ENCODE measurements around the gene PGAM2.
A peak's percentile ranks its signal among the peaks of the same experiment; 100 is the strongest.

Gene PGAM2

DNA sequence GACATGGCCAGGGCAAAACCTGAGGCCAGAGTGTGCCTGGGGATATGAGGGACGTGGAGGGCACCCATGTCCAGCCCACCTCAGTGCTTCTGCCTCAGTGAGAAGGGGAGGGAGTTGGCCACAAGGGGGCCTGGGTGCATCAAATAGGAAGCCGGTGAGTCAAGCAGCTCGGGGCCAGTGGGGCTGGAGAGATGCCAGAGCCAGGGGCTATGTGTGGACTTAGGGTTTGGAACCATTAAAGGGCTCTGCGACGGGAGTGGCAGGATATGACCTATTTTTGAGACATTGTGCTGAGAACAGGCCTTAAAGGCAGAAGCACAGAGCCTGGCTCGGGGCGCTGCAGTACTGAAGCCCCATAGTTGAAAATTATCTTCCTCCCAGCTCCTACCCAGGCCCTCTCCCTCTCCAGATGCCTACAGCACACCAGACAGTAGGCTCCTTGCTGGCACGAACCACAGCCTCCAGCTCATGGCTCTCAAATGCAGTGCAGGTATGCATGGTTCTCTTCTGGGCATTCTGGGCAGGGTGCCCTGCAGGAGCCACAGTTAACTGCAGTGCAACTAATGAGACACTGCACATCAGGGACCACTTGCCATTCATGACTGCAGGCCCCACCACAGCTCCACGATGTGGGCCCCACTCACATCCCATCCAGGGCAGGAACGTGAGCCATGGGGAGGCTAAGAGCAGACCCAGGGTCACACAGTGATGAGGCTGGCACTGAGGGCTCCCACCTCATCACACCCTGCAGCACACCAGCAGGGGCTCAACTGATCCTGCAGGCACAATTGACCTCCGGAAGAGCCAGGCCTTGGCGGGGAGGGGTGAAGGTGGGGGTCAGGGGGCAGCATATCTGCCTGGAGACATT is 7.2 kb upstream of the PGAM2 start:
- FAIRE-seq = no peak
- DNase-seq (ENCODE audit: extremely low spot score, insufficient read length, low read depth) = no peak

DNA sequence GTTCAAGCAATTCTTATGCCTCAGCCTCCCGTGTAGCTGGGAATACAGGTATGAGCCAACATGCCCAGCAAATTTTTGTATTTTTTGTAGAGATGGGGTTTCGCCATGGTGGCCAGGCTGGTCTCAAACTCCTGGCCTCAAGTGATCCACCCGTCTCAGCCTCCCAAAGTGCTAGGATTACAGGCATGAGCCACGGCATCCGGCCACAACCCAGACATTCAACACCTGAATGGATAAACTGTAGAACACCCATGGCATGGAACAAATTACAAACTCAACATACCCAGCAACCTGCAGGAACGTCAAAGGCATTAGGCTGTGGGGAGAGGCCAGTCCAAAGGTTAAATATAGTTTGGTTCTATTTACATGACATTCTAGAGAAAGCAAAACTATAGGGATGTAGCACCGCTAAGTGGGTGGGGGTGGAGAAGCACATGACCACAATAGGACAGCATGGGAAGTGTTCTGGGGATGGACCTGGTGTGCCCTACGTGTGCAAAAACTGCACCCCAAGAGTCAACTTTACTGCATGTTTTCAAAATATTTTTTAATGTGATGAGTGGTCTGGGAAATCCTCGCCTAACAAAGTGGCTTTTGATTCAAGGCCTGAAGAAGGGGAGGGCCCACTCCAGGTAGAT is 6.5 kb upstream of the PGAM2 start:
- no peak for FAIRE-seq
- DNase-seq (ENCODE audit: extremely low spot score, insufficient read length, low read depth) = no peak

DNA sequence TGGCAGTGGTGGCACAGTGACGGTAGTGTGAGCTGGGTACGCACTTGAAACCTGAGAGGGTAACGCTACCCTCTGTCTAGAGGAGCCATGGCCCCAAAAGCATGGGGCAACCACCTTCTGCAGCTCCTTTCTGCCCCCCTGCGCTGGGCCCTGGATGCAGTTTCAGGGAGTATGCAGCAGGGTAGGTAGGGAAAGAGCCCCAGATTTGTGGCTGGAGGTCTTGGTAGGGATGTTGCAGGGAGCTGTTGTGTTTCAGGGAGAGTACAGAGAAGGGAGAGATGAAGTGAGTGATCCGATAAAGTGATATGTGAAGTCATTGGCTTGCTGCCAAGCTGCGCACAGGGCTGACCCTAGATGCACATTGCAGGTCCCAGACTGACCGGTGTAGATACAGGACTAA is 2.7 kb upstream of the PGAM2 start:
- DNase-seq (ENCODE audit: extremely low spot score, insufficient read length, low read depth) (no peak), FAIRE-seq (no peak)

DNA sequence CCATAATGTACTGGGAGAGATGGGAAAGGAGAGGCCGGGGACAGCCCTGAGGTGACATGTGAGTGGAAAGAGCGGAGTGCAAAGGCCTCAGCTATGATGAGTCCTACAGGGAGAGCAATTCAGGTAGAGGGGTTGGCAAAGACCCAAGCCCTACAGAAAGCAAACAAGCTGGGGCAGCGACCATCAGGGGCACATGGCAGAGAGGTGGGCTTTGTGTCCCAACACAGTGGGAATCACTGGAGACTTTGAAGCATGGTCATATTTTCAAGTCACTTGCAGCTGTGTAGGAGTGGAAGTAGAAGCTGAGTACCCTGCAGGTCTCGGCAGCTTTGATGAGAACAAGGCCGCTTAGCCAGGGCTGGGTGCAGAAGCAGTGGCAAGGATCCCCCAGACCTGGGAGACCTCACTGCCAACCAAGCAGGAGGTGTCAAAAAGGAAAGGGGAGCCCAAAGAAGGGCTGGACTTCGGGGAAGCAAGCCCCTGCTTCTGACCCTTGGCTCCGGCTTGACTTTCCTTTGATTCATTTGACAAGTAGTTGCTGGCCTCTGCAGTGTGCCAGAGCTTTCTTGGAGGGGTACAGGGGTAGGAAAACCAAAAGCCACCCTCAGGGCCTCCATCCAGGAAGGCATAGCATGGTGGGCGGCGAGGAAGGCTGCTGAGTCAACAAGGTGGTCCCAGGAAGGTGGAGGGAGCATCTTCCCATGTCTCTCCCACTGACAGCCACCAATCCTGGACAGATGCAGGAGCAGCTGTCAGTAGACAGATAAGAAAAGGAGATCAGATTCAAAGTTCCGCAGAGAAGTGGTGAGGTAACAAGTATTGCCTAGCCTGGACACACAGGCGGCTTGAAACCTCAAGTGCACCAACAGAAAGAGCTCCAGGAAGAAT is 1.9 kb upstream of the PGAM2 start:
- FAIRE-seq = no peak

DNA sequence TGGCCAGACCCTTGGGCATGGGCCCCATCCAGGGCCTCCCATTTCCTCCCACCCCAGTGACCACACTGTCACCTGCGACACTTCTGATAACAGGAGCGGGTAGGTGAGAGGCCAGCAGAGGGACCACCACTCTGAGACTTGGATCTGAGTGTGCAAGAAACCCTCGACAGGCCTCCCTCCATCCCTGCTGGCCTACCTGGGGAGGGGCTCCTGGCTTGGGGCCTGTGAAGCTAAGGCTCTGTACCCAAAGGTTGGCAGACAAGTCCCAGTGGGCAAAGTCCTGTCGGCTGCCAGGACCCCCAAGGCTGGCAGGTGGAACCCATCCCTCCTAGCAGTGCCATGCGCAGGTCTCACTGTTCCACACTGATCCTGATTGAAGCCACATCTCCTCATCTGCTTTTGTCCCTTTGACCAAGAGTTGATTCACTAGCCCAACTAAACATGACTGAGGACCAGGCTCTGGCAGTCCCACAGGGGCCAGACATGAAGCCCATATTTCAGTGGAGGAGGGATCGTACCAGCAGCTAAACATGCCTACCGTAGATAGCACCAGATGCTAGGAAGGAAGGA is 1.2 kb upstream of the PGAM2 start:
- no peak for FAIRE-seq
- no peak for DNase-seq (ENCODE audit: extremely low spot score, insufficient read length, low read depth)

More for the DNA sequence above, 1.9 kb upstream of the PGAM2 start:
- no peak for DNase-seq (ENCODE audit: extremely low spot score, insufficient read length, low read depth)

DNA sequence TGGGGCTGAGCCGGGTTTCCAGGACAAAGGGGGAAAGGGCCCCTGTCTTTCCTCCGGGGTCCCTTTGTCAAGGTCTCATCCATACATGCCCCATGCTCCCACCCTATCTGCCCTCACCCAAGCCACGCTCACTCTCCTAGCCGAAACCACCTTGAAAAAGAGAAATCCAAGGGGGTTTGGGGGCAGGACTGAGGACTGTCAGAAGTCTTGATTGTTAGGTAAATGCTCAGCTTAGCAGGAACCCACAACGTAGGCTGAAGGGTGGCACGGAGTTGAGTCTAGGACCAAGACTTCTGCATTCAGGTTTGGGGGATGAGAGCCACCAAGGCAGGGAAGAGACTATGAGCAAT is 719 bp upstream of the PGAM2 start:
- no peak for FAIRE-seq
- DNase-seq (ENCODE audit: extremely low spot score, insufficient read length, low read depth) = no peak

DNA sequence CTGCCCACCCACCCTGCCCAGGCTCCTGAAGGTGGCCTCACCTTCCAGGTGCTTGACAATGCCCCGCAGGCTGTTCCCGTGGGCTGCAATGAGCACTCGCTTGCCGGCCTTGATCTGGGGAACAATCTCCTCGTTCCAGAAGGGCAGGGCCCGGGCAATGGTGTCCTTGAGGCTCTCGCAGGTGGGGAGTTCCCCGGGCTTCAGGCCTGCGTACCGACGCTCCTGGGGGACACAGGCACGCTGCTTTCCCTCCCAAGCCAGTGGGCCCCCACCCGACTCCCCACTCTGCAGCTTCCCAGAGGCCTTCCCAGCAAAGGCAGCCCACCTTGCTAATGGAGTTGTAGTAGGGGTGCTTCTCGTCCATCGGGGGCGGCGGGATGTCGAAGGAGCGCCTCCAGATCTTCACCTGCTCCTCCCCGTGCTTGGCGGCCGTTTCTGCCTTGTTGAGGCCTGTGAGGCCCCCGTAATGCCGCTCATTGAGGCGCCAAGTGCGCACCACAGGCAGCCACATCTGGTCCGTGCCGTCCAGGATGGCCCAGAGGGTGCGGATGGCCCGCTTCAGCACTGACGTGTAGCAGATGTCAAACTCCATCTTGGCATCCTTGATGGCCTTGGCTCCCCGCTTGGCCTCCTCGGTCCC is 456 bp downstream of the PGAM2 start:
- FAIRE-seq (no peak), DNase-seq (ENCODE audit: extremely low spot score, insufficient read length, low read depth) (no peak)

DNA sequence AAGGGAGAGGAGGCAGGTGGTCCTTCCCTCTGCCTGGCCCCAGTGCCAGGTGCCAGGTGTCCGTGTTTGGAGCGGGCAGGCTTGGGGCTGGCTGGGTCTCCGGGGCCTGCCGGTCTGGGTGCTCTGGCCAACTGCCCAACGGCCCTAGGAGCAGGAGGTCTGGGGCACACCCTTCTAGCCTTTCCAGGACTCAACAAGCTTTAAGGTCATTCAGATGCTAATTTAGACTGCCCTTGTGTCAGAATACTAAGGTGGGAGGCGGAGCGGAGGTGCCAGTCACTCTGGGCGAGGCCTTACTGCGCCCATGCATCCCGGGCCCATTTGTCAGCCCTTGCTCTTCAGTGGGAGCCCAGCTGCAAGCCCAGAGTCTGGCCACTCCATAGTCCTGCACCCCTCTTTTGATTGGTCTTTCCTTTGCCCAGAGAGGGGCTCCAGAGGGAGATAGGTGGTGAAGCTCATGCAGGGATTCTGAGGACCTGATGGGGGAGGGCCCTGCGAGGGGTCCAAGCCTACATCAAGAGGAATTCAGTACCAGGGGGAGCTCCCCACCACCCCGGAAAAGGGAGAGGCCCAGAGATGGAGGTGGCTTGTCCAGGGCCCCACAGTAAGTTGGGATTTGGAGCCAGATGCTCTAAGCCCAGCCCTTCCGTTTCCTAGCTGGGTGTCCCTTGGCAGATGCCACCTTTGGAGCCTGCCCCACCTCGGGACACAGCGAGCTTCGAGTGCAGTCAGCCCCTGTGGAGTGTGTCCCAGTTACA is 1.3 kb downstream of the PGAM2 start:
- FAIRE-seq (no peak), DNase-seq (ENCODE audit: extremely low spot score, insufficient read length, low read depth) (no peak)

DNA sequence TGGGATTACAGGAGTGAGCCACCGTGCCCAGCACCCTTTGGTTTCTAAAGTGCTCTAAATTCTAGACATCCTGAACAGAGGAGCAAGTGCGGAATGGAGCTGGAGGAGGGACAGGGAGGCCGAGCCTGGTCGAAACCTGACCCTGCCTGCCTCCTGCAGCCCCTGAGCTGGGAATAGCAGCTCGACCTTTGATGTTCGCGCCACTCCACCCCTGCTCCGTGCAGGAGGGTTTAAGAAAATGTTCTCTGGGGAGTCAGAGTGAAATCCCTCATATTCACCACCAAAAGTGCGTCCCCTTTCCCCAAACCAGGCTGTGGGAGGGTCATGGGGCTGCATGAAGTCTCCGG is 1.8 kb downstream of the PGAM2 start:
- FAIRE-seq (no peak), DNase-seq (ENCODE audit: extremely low spot score, insufficient read length, low read depth) (no peak)

DNA sequence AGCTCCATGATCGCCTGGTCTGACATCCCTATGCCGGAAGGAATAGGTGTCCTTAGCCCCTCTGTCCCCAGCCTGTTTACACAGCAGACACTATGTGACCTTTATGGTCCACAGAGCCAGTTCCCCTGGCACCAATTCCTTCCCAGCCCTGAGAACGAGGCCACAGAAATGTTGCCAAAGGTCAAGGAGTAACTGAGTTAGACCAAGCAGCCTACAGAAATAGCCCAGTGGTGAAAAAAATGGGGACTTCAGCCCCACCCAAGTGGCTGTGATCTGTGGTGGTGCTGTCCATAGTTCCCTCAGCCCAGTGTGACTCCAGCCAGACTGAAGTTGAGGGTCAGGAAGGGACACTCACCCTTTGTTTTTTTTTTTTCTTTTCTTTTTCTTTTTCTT is 2.5 kb downstream of the PGAM2 start:
- DNase-seq (ENCODE audit: extremely low spot score, insufficient read length, low read depth) (no peak), FAIRE-seq (no peak)

DNA sequence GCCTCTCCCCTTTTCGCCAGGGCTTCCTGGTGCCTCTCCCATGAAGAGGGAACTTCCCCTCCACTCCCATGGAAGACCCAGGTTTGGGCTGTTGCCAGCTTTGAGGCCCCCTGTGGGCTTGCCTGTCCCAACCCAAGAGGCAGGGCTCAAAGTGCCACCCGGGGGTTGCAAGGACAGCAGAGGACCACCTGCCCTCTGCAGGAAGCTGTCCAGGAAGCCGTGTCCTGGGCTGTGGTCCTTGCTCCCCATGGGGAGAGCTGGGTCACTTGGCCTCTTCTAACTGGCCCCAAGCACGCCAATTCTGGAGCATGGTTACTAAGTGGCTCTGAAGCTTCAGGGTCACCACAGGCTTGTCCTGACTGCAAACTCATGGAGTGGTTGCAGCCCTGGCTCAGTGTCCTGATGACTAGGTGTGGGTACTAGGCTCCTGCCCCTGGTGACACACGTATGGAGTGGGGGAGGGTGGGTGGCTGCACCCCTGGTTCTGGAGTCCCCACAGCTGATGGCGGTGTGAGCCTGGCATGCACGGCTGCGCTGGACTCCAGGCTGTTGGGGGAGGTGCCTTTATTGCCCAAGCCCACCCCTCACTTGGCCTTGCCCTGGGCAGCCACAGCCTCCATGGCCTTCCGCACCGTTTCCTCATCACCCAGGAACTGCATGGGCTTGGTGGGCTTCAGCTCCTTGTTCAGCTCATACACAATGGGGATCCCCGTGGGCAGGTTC is 3.0 kb downstream of the PGAM2 start:
- DNase-seq (ENCODE audit: extremely low spot score, insufficient read length, low read depth) = no peak
- FAIRE-seq = no peak

DNA sequence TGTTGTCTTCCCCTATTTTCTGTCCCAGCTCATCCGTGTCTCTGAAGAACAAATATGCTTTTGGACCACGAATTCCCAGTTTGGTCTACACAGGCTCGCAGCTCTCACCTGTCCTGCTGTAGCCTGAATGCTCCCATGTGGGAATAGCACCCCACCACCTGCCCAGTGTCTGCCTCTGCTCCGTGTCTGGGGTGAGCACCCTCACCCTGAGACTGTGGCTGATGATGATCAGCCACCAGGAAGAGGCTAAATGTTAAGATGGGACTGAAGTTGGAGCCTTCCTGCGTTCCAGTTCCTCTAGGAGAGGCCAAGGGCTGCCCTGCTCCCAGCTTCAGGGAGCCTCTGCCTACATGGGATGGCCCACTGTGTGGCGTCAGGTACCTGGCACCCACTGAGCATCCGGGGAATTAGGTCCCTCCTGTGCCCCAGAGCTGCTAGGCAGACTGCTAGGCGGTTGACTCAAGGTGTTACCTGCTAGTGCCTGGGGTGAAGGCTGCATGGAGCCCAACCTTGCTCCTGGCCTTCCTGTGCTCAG is 3.7 kb downstream of the PGAM2 start:
- FAIRE-seq = no peak

DNA sequence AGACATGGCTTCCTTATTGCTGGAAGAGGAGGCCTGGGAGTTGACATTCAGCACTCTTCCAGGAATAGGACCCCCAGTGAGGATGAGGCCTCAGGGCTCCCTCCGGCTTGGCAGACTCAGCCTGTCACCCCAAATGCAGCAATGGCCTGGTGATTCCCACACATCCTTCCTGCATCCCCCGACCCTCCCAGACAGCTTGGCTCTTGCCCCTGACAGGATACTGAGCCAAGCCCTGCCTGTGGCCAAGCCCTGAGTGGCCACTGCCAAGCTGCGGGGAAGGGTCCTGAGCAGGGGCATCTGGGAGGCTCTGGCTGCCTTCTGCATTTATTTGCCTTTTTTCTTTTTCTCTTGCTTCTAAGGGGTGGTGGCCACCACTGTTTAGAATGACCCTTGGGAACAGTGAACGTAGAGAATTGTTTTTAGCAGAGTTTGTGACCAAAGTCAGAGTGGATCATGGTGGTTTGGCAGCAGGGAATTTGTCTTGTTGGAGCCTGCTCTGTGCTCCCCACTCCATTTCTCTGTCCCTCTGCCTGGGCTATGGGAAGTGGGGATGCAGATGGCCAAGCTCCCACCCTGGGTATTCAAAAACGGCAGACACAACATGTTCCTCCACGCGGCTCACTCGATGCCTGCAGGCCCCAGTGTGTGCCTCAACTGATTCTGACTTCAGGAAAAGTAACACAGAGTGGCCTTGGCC is 4.3 kb downstream of the PGAM2 start:
- DNase-seq (ENCODE audit: extremely low spot score, insufficient read length, low read depth) = no peak
- no peak for FAIRE-seq

More for the DNA sequence above, 3.7 kb downstream of the PGAM2 start:
- no peak for DNase-seq (ENCODE audit: extremely low spot score, insufficient read length, low read depth)

DNA sequence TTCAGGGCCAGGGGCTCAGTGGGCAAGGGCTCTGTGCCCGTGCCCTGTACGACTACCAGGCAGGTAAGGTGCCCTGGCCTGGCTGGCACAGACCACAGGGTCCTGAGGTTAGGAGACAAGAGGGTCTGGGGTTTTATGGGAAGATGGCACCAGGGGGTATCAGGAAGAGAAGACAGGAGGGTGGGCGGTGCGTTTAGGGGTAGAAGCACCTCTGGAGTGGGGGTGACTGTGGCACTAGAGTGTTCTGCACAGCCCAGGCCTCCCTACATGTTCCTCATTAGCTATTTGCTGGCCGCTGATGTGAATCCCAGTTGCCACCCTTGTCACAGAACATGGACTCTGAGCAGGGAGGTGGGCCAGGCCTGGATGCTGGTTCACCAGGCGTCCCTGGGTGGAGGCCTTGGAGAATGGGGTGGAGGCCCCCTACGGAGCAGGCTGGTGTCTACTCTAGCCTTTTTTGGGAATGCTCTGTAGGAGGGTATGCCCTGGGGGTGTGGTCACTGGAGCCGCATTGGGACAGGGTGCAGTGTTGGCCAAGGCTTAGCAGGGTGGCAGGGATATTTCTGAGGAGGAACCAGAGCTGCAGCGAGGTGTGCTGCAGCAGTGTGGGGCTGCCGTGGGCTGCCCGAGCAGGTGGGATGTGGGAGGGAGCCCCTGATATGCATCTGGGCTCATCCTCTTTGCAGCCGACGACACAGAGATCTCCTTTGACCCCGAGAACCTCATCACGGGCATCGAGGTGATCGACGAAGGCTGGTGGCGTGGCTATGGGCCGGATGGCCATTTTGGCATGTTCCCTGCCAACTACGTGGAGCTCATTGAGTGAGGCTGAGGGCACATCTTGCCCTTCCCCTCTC is 5.0 kb downstream of the PGAM2 start:
- no peak for DNase-seq (ENCODE audit: extremely low spot score, insufficient read length, low read depth)

DNA sequence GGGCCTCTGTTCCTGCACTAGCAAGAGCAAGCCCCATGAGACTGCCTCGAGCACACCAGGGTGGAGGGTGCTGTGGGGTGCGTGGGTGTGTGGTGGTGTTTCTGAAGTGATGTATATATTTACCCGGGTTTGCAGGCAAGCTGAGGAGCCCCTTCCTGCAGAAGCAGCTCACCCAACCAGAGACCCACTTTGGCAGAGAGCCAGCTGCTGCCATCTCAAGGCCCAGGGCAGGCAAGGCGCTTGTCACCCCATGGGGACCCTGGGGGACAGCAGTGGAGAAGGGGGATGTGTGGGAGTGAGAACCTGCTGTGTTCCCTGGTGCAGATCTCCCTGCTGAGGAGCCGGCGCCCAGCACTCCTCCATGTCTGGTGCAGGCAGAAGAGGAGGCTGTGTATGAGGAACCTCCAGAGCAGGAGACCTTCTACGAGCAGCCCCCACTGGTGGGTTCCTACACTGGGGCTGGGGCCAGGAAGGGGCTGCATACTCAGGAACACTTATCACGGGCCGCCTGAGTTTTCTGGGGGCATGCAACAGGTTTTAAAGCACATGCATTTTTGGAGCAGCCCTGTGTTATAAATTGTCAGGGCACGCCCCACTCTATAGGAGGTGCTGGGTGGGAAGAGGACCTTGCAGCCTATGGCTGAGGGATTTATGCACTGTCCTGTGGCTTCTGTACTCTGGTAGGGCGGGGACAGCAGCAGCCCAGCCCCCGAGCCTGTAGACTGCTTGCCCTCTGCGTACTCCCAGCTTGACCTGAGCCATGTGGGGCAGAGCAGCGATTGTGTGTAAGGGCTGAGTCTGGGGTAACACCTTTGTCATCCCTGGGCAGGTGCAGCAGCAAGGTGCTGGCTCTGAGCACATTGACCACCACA is 5.9 kb downstream of the PGAM2 start:
- DNase-seq (ENCODE audit: extremely low spot score, insufficient read length, low read depth) (no peak), FAIRE-seq (peak; percentile 69)

More for the DNA sequence above, 5.0 kb downstream of the PGAM2 start:
- FAIRE-seq = no peak

DNA sequence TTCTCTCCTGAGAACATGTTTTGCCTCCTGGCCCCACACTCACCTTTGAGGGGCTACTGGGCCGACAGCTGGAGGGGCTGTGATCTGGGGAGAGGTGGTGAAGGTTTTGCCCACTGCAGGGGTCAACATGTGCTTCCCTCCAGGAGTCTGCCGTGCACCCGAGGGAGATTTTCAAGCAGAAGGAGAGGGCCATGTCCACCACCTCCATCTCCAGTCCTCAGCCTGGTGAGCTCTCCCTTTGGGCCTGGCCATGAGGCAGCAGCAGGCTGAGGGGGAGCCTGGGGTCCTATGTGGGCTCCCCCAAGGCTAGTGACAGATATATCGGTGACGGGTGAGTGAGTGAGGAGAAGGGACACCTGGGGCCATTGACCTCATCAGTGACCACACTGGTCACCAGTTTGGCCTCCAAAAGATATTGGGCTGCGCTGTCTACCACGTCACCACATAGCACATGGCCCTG is 6.6 kb downstream of the PGAM2 start:
- FAIRE-seq (no peak), DNase-seq (ENCODE audit: extremely low spot score, insufficient read length, low read depth) (no peak)
